Measurements from ENCODE around the gene LRIG3. TPM values are rescaled to one million over a fixed set of nuclear protein-coding genes. Genes with fewer than 3 reads are reported as not detected.

The LRIG3 gene
- total RNA-seq, 4 donors from 2014 or later: 32.1 to 124 (median 42.4) TPM

GRCh38 chr12:58882826-58883225, 37.5 kb downstream of the LRIG3 start:
- Histone ChIP-seq H3K9me3 (no peaks in the 10 kb centered on the region), H3K27me3 (no peaks in the 10 kb centered on the region), H3K36me3 (peaks cover 0 to 99% (median 16%) of the 10 kb centered on the region in 3 donors), H3K27ac (peak overlapping the region in 1 of 4 donors; percentile 23), H3K4me3 (no peak overlapping the region), H3K4me1 (peaks cover 4 to 72% (median 19%) of the 10 kb centered on the region in 3 donors)
- no peak for DNase-seq
- WGBS, 2 donors: 91 to 97% methylated on average over 2 of the region's 2 CpGs
- no peak for TF ChIP-seq POLR2A (IDR thresholded peaks at IDR 0.05)
- intact Hi-C loops (cut with DNase I): no loop called here

- TF ChIP-seq CTCF (IDR thresholded peaks at IDR 0.05) (no peak), POLR2A (IDR thresholded peaks at IDR 0.05) (no peak)
- intact Hi-C loops (cut with DNase I): no loop called here
- H3K36me3 ChIP-seq: peaks cover 0 to 100% (median 16%) of the 10 kb centered on the region in 3 donors
- H3K4me3 ChIP-seq: no peak overlapping the region
- peaks cover 4 to 72% (median 12%) of the 10 kb centered on the region in 3 donors for H3K4me1 ChIP-seq
- no peaks in the 10 kb centered on the region for H3K9me3 ChIP-seq
- WGBS, 2 donors: 69 to 78% methylated on average over 4 of the region's 4 CpGs
- DNase-seq: no peak
- H3K27me3 ChIP-seq: no peaks in the 10 kb centered on the region
- peak overlapping the region in 2 of 4 donors; percentile 21 to 23 for H3K27ac ChIP-seq
These were observed 38.5 kb downstream of the LRIG3 start for GRCh38 chr12:58881816-58882215.

- no peak for TF ChIP-seq POLR2A (IDR thresholded peaks at IDR 0.05)
- TF ChIP-seq CTCF (IDR thresholded peaks at IDR 0.05): no peak
- Histone ChIP-seq H3K9me3 (no peaks in the 10 kb centered on the region), H3K4me1 (peaks cover 4 to 60% (median 5%) of the 10 kb centered on the region in 3 donors), H3K27me3 (no peaks in the 10 kb centered on the region), H3K36me3 (peaks cover 0 to 100% (median 22%) of the 10 kb centered on the region in 3 donors), H3K4me3 (no peak overlapping the region), H3K27ac (no peak overlapping the region)
- WGBS, 2 donors: 91 to 93% methylated on average over 7 of the region's 7 CpGs
- intact Hi-C loops (cut with DNase I): no loop called here
- no peak for DNase-seq
These were observed 39.7 kb downstream of the LRIG3 start for GRCh38 chr12:58880639-58881038.

- WGBS, 2 donors: 42 to 59% methylated on average over 9 to 14 of the region's 15 CpGs
- Histone ChIP-seq H3K4me1 (peaks cover 0 to 53% (median 0%) of the 10 kb centered on the region in 3 donors), H3K27ac (no peak overlapping the region), H3K36me3 (peaks cover 0 to 100% (median 33%) of the 10 kb centered on the region in 3 donors), H3K27me3 (no peaks in the 10 kb centered on the region), H3K9me3 (no peaks in the 10 kb centered on the region), H3K4me3 (no peak overlapping the region)
- intact Hi-C loops (cut with DNase I): no loop called here
- no peak for DNase-seq
- no peak for TF ChIP-seq POLR2A (IDR thresholded peaks at IDR 0.05)
- TF ChIP-seq CTCF (IDR thresholded peaks at IDR 0.05): no peak
These were observed 43.0 kb downstream of the LRIG3 start for GRCh38 chr12:58877243-58877743.

GRCh38 chr12:58873496-58873895, 46.8 kb downstream of the LRIG3 start:
- 35 to 70% methylated on average over 3 to 4 of the region's 5 CpGs for WGBS, 2 donors
- TF ChIP-seq CTCF (IDR thresholded peaks at IDR 0.05) (no peak), POLR2A (IDR thresholded peaks at IDR 0.05) (no peak)
- Histone ChIP-seq H3K4me1 (peaks cover 0 to 54% (median 0%) of the 10 kb centered on the region in 3 donors), H3K27me3 (no peaks in the 10 kb centered on the region), H3K27ac (no peak overlapping the region), H3K36me3 (peaks cover 0 to 100% (median 17%) of the 10 kb centered on the region in 3 donors), H3K4me3 (no peak overlapping the region), H3K9me3 (no peaks in the 10 kb centered on the region)
- no peak for DNase-seq
- intact Hi-C loops (cut with DNase I): no loop called here

Measured in esophagus squamous epithelium (tissue), 5 donors.